Measurements from ENCODE around the gene TECPR1. TPM values are rescaled to one million over a fixed set of nuclear protein-coding genes. Genes with fewer than 3 reads are reported as not detected.

Gene TECPR1
- total and polyA plus RNA-seq, 4 donors: 16.7 to 73.6 (median 31.8) TPM

- no peak overlapping the region for H3K9ac ChIP-seq (ENCODE audit: insufficient read depth in 1 of 2, low read length in 2 of 2)
Measured at GRCh38 chr7:98232799-98233198, 19.2 kb downstream of the TECPR1 start.

GRCh38 chr7:98232263-98232585 lies 19.8 kb downstream of the TECPR1 start:
- no peaks in the 10 kb centered on the region for H3K27me3 ChIP-seq (ENCODE audit: control insufficient read depth in 3 of 3, insufficient read depth in 3 of 3, low read length in 2 of 3)
- WGBS, 2 donors: 80 to 91% methylated on average over 8 of the region's 8 CpGs
- no peaks in the 10 kb centered on the region for H3K4me1 ChIP-seq (ENCODE audit: control insufficient read depth in 5 of 5, insufficient read depth in 5 of 5, low read length in 5 of 5)
- TF ChIP-seq CTCF (IDR thresholded peaks at IDR 0.05; ENCODE audit: control extremely low read depth, extremely low read depth): no peak
- no peak overlapping the region for H3K27ac ChIP-seq (ENCODE audit: low read depth in 1 of 2, low read length in 1 of 2)
- no peak overlapping the region for H3K9ac ChIP-seq (ENCODE audit: insufficient read depth in 1 of 2, low read length in 2 of 2)
- no peak overlapping the region for H3K4me3 ChIP-seq
- H3K9me3 ChIP-seq (ENCODE audit: control insufficient read depth in 4 of 4, insufficient read depth in 3 of 4, low read length in 3 of 4): no peaks in the 10 kb centered on the region
- H3K36me3 ChIP-seq (ENCODE audit: control insufficient read depth in 4 of 4, insufficient read depth in 4 of 4, low read length in 4 of 4): peaks cover 0 to 59% (median 1%) of the 10 kb centered on the region in 4 donors
- DNase-seq (no peak), ATAC-seq (ENCODE audit: insufficient read depth, low FRiP score) (no peak)

More at GRCh38 chr7:98232799-98233198, 19.2 kb downstream of the TECPR1 start:
- Histone ChIP-seq H3K9me3 (ENCODE audit: control insufficient read depth in 4 of 4, insufficient read depth in 3 of 4, low read length in 3 of 4) (no peaks in the 10 kb centered on the region), H3K36me3 (ENCODE audit: control insufficient read depth in 4 of 4, insufficient read depth in 4 of 4, low read length in 4 of 4) (peaks cover 0 to 59% (median 1%) of the 10 kb centered on the region in 4 donors), H3K4me1 (ENCODE audit: control insufficient read depth in 5 of 5, insufficient read depth in 5 of 5, low read length in 5 of 5) (no peaks in the 10 kb centered on the region), H3K27me3 (ENCODE audit: control insufficient read depth in 3 of 3, insufficient read depth in 3 of 3, low read length in 2 of 3) (no peaks in the 10 kb centered on the region), H3K27ac (ENCODE audit: low read depth in 1 of 2, low read length in 1 of 2) (no peak overlapping the region), H3K4me3 (no peak overlapping the region)
- DNase-seq (no peak), ATAC-seq (ENCODE audit: insufficient read depth, low FRiP score) (no peak)
- WGBS, 2 donors: 93% methylated on average over 16 of the region's 16 CpGs
- TF ChIP-seq CTCF (IDR thresholded peaks at IDR 0.05; ENCODE audit: control extremely low read depth, extremely low read depth): no peak

DNA sequence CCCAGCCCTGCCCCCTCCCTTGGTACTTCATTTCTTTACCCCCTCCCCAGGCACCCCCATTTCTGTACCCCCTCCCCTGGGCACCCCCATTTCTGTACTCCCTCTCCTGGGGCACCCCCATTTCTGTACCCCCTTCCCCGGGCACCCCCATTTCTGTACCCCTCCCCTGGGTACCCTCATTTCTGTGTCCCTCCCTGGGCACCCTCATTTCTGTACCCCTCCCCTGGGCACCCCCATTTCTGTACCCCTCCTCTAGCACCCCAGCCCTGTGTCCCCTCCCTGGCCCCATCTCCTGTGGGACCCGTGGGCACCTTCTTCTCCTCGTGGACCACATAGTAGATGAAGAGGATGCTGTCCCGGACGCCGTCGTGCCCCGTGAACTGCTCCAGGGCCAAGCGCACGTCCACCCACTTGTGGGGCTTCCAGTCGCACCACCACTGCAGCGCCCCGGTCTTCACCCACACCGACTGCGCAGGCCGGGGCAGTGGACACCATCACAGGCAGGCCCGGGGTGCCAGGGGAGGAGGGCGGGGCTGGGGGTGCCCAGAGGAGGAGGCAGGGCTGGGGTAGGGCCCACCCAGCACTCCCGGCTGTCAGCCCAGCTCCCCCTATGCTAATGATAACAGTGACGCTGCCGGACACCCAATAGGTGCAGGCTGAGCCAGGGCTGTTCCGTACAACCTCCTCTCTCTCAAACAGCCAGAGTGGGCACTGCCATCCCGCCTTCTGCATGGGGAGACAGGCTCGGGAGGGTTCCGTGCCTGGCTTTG lies 20.4 kb downstream of the TECPR1 start:
- Histone ChIP-seq H3K4me1 (ENCODE audit: control insufficient read depth in 5 of 5, insufficient read depth in 5 of 5, low read length in 5 of 5) (no peaks in the 10 kb centered on the region), H3K27me3 (ENCODE audit: control insufficient read depth in 3 of 3, insufficient read depth in 3 of 3, low read length in 2 of 3) (no peaks in the 10 kb centered on the region), H3K4me3 (no peak overlapping the region), H3K9ac (ENCODE audit: insufficient read depth in 1 of 2, low read length in 2 of 2) (no peak overlapping the region), H3K9me3 (ENCODE audit: control insufficient read depth in 4 of 4, insufficient read depth in 3 of 4, low read length in 3 of 4) (no peaks in the 10 kb centered on the region), H3K36me3 (ENCODE audit: control insufficient read depth in 4 of 4, insufficient read depth in 4 of 4, low read length in 4 of 4) (peaks cover 0 to 55% (median 1%) of the 10 kb centered on the region in 4 donors), H3K27ac (ENCODE audit: low read depth in 1 of 2, low read length in 1 of 2) (no peak overlapping the region)
- no peak for TF ChIP-seq CTCF (IDR thresholded peaks at IDR 0.05; ENCODE audit: control extremely low read depth, extremely low read depth)
- WGBS, 2 donors: 93 to 96% methylated on average over 25 of the region's 25 CpGs
- ATAC-seq (ENCODE audit: insufficient read depth, low FRiP score): no peak
- no peak for DNase-seq
